Measurements from ENCODE around the gene UBE2H.
A peak's percentile ranks its signal among the peaks of the same experiment; 100 is the strongest.
"Not testable (repeated sequence)": the region's sequence is repeated elsewhere in the genome, so short reads cannot be mapped to it uniquely, and the experiment has no call there.

UBE2H gene

GRCh38 chr7:129986600-129986999, 33.8 kb upstream of the UBE2H start:
- DNase-seq (ENCODE audit: low read depth), result no peak
- TF ChIP-seq CTCF (conservative IDR thresholded peaks at IDR 0.05; ENCODE audit: control insufficient read depth, insufficient read depth, low read depth, low read length), result no peak
- H3K4me3 ChIP-seq (ENCODE audit: control insufficient read depth, low read depth, low read length), result no peak overlapping the region

- TF ChIP-seq CTCF (conservative IDR thresholded peaks at IDR 0.05; ENCODE audit: control insufficient read depth, insufficient read depth, low read depth, low read length), result no peak
Measured at GRCh38 chr7:129980667-129981066, 27.9 kb upstream of the UBE2H start.

GRCh38 chr7:129975309-129975708, 22.5 kb upstream of the UBE2H start:
- TF ChIP-seq CTCF (conservative IDR thresholded peaks at IDR 0.05; ENCODE audit: control insufficient read depth, insufficient read depth, low read depth, low read length), result no peak
- no peak overlapping the region for H3K4me3 ChIP-seq (ENCODE audit: control insufficient read depth, low read depth, low read length)
- no peak for DNase-seq (ENCODE audit: low read depth)

More at GRCh38 chr7:129980667-129981066, 27.9 kb upstream of the UBE2H start:
- DNase-seq (ENCODE audit: low read depth), result no peak
- H3K4me3 ChIP-seq (ENCODE audit: control insufficient read depth, low read depth, low read length), result no peak overlapping the region

- no peak overlapping the region for H3K4me3 ChIP-seq (ENCODE audit: control insufficient read depth, low read depth, low read length)
- DNase-seq (ENCODE audit: low read depth), result no peak
- TF ChIP-seq CTCF (conservative IDR thresholded peaks at IDR 0.05; ENCODE audit: control insufficient read depth, insufficient read depth, low read depth, low read length), result no peak
Measured at GRCh38 chr7:129970816-129971215, 18.1 kb upstream of the UBE2H start.

- TF ChIP-seq CTCF (conservative IDR thresholded peaks at IDR 0.05; ENCODE audit: control insufficient read depth, insufficient read depth, low read depth, low read length), result no peak
- H3K4me3 ChIP-seq (ENCODE audit: control insufficient read depth, low read depth, low read length), result no peak overlapping the region
- DNase-seq (ENCODE audit: low read depth), result peak; percentile 36
Measured at GRCh38 chr7:129969881-129970446, 17.2 kb upstream of the UBE2H start.

GRCh38 chr7:129968592-129969383, 16.0 kb upstream of the UBE2H start:
- no peak for DNase-seq (ENCODE audit: low read depth)
- no peak overlapping the region for H3K4me3 ChIP-seq (ENCODE audit: control insufficient read depth, low read depth, low read length)
- no peak for TF ChIP-seq CTCF (conservative IDR thresholded peaks at IDR 0.05; ENCODE audit: control insufficient read depth, insufficient read depth, low read depth, low read length)

- H3K4me3 ChIP-seq (ENCODE audit: control insufficient read depth, low read depth, low read length); DNase-seq (ENCODE audit: low read depth): not testable (repeated sequence)
Measured at GRCh38 chr7:129960204-129960475, 7.4 kb upstream of the UBE2H start.

Data from fibroblast of mammary gland (primary cell).